ENCODE data around the gene MOK. TPM values are rescaled to one million over a fixed set of nuclear protein-coding genes. Genes with fewer than 3 reads are reported as not detected.

MOK gene
- total RNA-seq, 1 donor = 12.9 TPM

DNA sequence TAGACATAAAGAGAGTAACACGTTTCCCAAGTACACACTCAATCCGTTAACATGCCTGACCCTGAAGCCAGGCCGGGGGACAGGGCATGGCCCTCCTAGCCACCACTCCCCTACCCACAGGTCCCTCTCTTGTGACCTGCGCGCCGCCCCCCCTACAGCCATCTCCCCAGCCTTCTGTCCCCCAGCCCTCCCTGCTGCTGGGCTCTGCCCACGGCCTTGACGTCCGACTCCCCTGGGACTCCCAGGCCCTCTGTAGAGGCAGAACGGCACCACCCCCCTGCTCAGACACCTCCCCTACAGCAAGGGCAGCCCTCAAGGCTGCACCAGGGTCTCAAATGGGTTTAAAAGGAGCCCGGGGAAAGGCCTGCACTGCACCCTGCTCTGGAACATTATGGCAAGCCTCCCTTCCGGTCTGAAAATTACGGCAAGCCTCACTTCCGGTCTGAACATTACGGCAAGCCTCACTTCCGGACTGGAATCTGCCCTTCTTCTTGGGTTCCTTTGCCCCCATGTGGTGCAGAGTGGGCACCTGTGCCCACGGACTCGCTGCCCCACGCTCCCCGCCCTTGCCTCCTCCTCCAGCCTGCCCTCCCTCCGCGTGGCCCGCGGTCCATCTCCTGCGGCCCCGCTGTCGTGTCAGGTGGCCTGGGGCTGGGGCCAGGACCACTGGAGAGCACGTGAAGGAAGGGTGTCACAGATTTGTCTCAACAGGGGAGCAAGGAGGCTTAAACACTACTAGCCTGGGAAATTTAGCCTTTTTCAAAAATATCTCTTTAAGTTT lies 77.6 kb downstream of the MOK start:
- DNase-seq (ENCODE audit: low read depth in 2 of 3, low spot score in 2 of 3) = no peak

DNA sequence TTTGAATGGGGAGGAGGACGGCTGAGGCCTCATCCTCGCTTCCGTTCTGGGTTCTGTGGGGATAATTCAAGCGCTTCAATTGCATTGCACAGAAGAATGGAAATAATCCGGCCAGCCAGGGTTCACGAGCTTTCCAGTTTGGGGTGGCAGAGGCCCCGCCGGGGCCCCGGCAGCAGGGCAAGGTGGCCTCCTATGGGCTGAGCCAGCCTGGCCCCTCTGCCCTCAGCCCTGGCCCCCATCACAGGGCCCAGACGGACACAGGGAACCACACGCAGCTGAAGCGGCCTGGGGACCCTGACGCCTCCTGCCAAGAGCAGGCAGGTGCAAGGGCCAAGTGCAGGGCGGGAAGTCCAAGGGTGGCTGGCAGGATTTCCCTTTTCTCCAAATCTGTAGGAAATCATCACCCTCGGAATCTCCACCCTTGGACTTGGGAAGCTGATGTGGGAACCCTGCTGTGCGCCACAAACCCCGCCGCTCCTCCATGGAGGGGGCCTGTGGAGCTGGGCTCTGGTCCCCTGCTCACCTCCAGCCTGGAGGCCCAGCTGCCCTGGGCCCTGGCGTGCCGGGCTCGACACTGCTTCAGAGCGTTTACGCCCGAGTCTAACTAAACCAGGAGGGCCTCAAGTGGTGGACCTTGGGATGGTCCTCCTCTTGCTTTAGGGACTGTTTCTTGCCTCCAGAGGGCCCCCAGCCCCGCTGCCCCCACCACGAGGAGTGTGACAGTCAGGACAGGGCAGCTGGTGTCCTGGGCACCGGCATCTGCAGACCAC lies 78.4 kb downstream of the MOK start:
- no peak for DNase-seq (ENCODE audit: low read depth in 2 of 3, low spot score in 2 of 3)

- no peak for DNase-seq (ENCODE audit: low read depth in 2 of 3, low spot score in 2 of 3)
Observed at GRCh38 chr14:102225936-102226335, 79.0 kb downstream of the MOK start.

DNA sequence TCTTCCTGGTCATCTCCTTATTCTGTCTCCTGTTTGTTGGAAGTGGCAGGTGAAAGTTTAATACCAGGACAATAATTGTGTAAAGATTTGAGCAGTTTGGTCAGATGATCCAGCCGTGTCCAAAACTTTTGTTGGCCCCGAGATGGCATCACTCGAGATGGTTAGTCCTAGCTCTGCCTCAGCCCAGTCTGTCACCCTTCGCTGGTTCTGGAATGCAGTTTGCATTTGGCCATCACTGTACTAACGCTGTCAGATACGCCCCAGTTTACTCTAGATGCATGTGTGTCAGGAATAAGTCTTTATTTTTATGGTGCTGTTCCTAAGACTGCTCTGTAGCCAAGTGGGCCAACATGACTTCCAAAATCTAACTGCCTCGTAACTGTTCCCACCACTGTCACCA lies 79.6 kb downstream of the MOK start:
- no peak for DNase-seq (ENCODE audit: low read depth in 2 of 3, low spot score in 2 of 3)

DNA sequence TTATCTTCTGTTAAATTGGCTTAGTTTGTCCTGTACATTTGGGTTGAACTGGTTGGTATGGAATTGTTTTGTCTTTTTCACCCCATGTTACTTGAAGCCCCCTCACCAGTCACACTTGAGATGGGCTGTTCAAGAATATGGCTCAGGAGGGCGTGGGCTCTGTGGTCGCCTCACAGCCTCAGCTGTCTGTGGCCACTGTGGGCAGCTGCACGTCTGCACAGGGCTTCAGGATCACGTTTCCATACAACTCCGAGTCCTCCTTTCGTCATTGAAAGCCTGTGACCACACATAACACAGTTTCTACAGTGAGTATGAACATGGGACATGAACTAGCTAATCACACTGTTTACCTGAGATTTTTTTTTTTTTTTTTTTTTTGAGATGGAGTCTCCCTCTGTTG lies 81.3 kb downstream of the MOK start:
- no peak for DNase-seq (ENCODE audit: low read depth in 2 of 3, low spot score in 2 of 3)

DNA sequence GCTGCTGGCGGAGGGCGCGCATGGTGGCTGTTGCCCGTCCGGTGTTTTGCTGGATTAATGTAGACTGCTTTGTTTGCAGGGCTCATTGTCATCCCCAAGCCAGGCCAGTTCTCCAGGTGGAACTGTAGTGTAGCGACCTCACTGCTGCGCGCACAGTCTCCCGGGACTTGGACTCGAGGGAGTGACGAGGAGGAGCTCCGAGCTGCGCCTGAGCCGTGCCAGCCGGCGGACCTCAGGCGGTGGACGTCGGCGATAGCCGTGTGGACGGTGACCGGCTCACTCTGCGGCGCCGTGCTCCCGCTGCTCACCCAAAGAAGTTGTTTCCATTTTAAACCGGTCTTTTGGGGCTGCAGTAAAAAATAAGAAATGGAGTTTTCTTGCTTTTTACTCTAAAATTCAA lies 82.2 kb downstream of the MOK start:
- DNase-seq (ENCODE audit: low read depth in 2 of 3, low spot score in 2 of 3) = no peak

DNA sequence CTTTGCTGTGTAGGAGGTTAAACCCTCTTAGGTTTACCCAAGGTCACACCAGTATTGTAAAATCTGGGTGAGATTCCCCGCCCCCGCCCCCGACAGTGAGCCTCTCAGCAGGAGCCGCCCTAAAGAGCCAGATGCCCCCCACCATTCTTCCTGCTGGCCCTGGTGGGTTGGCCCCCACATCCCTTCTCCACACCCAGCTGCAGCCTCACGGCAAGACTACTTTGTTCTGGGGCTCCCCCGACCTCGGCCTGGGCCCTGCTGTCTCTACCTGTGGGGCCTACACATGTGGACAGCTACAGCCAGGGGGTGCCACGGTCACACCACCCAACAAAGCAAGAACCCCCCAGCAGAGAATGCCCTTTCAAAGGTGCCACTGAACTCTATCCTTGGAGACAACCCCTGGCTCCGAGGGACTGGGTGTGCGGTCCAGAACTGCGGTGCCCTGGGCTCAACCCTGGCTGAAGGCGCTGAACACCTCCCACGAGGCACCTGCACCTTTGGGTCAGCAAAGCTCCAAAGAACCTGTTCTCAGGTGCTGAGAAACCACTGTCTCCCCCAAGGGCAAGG lies 82.9 kb downstream of the MOK start:
- DNase-seq (ENCODE audit: low read depth in 2 of 3, low spot score in 2 of 3) = no peak

DNA sequence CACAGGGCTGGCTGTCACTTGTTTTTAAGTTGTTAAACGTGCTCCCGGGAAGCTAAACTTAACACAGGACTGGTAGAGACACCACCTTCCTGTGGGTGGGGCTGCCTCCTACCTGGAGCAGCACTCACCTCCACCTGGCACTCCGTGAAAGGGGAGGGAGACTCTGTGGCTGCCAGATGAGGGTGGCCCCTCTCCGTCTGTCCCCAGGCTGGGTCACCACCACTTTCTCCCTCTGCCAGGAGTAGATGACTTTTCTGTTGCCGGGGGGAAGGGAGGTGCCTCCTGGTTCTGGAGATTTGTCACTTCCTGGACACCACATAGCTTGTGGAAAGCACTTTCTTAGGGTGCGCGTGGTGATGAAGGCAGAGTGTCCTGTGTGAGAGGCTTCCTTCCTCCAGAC lies 83.9 kb downstream of the MOK start:
- no peak for DNase-seq (ENCODE audit: low read depth in 2 of 3, low spot score in 2 of 3)

- no peak for DNase-seq (ENCODE audit: low read depth in 2 of 3, low spot score in 2 of 3)
Observed at GRCh38 chr14:102220031-102220430, 84.9 kb downstream of the MOK start.

GRCh38 chr14:102219316-102219715 lies 85.6 kb downstream of the MOK start:
- no peak for DNase-seq (ENCODE audit: low read depth in 2 of 3, low spot score in 2 of 3)

DNA sequence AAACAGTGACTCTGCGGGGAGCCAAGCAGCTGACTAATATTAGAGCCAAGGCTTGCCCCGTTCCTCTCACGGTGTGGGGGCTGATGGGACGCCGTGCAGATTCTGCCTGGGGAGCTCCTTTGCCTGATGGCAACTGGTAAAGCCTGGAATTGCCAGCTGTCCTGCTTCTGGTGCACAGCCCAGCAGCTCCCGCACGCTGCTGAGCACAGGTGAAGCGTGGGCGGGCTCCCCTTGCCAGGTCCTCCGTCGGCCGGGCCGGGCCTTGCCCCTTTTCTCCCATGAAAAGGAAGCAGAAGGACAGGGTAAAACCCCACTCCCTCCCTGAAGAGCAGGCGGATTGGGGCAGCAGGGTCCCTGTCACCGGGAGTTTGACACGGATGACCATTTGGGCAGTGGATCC lies 86.3 kb downstream of the MOK start:
- DNase-seq (ENCODE audit: low read depth in 2 of 3, low spot score in 2 of 3) = no peak

DNA sequence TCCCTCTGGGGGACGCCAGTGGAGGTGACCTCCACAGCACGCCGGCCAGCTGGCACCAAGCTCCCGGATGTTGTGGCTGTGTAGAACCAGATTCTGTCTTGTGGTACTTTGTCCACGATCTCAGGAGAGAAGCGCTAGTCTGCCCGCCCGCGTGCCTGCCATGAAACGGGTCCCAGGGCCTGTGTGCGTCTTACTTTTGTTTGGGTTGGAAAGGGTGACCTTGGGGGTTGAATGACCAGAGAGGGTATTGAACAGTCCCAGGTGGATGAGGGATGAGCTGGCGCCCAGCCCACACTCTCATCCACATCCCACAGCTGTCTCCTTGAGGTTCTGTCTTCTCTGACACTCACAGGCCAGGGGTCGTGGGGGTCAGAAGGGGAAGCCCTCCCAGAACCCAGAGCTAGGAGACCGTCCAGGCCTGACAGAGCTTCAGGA lies 87.0 kb downstream of the MOK start:
- no peak for DNase-seq (ENCODE audit: low read depth in 2 of 3, low spot score in 2 of 3)

DNA sequence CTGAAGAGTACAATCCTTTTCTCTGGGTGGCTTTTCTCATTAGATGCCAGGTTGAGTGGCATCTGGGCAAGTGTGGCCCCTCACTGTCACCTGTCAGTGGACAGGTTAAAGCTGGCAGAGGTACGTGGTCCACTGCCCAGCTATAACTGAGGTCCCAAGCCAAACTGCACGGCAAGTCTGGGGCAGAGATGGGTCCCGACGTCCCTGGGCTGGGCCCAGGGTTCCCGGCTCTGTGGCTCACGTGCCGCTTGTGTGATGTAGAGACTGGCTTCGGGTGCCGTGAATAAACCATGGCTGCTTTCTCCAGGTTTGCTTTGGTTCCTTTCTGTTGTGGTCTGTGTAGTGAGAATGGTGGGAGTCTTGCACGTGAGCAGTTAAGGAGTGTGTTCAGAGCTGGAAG lies 87.6 kb downstream of the MOK start:
- no peak for DNase-seq (ENCODE audit: low read depth in 2 of 3, low spot score in 2 of 3)

- no peak for DNase-seq (ENCODE audit: low read depth in 2 of 3, low spot score in 2 of 3)
Observed at GRCh38 chr14:102215576-102216250, 89.3 kb downstream of the MOK start.

GRCh38 chr14:102215071-102215470 lies 89.9 kb downstream of the MOK start:
- no peak for DNase-seq (ENCODE audit: low read depth in 2 of 3, low spot score in 2 of 3)

- DNase-seq (ENCODE audit: low read depth in 2 of 3, low spot score in 2 of 3) = no peak
Observed at GRCh38 chr14:102213984-102214658, 90.8 kb downstream of the MOK start.

DNA sequence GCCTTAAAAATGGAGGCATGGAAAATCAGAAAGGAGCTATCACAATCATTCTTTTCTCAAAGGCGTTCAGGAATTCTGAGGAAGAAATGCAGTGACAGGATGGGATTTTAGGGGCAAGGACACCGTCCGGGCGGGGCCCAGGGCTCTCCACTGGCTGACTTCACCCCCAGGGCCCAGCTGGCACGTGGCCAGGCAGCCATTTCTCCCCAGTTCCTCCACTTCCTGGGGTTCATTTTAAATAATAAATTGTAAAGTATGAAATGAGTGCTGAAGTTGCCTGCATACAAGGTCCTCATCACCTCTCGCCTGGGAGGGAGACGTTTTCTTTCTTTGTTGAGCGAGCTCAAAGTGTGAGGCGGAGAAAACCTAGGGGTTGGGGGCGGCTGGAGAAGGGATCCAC lies 91.5 kb downstream of the MOK start:
- DNase-seq (ENCODE audit: low read depth in 2 of 3, low spot score in 2 of 3) = no peak

DNA sequence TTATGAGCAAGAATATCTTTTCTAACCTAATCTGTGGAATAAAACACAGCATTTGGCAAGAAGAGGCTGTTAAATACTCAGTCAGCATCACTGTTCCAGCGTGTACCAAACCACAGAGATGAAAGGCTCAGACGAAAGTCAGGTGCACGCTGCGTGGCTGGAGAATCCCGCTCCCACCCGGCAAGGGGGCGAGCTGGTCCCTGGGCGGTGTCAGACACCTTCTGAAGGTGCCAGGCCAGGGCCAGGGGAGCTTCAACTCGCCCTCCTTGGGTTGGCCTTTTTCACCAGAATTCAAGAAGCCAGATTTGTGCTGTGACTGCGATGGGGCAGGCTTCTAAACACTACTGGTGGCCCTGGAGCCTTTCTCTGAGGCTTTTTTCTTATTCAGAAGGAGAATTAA lies 92.1 kb downstream of the MOK start:
- no peak for DNase-seq (ENCODE audit: low read depth in 2 of 3, low spot score in 2 of 3)

DNA sequence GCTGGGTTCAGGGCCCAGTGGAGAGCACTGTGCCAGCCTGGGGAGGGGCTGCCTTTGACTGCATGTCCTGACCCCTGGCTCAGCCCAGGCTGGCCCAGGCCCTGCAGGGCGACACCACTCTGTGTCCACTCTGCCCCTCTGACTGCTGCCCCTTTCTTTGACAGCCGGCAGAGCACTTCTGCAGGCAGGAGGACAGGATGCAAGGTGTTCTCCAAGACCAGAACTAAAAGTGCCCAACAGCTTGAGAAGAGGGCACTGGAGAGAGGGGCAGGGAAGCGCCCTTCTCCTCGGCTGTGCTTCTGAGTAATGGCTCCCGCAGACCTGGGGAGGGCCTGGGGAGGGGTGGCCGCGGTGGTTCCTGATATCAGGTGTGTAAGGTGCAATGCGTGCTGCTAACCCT lies 92.6 kb downstream of the MOK start:
- no peak for DNase-seq (ENCODE audit: low read depth in 2 of 3, low spot score in 2 of 3)

DNA sequence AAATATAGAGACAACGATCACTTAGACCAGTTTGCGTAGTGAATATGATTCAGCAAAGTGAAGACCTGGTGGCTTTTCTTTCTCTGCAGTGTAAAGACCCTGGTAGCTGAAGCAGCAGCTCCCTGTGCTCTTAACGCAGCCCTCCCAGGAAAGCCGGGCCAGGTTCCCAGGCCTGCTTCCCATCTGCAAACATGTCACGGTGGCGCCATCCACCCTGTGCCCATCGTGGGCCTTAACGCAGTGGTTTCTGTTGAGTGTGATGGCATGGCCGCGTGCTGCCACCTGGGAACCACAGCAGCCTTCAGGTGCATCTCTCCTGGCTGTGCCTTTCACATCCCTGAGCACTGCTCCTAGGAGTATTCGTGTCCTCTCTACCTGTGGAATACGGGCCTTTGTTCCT lies 93.7 kb downstream of the MOK start:
- no peak for DNase-seq (ENCODE audit: low read depth in 2 of 3, low spot score in 2 of 3)
